ENCODE measurements around the gene COL25A1. TPM values are rescaled to one million over a fixed set of nuclear protein-coding genes. Genes with fewer than 3 reads are reported as not detected.

The COL25A1 gene
- polyA plus RNA-seq, 1 experiment = not detected

GRCh38 chr4:109186458-109186945 lies 116.0 kb downstream of the COL25A1 start:
- DNase-seq (ENCODE audit: low read depth) = no peak
- no peak for TF ChIP-seq CTCF (IDR thresholded peaks at IDR 0.05; ENCODE audit: insufficient read depth, low read depth, low read length)
- POLR2A ChIA-PET = no interaction called here
- H3K4me3 ChIP-seq (ENCODE audit: low read depth, low read length) = no peak overlapping the region
- no peaks in the 10 kb centered on the region for H3K27me3 ChIP-seq (ENCODE audit: control insufficient read depth, insufficient read depth, low read length)
- CTCF ChIA-PET = no interaction called here
- H3K36me3 ChIP-seq (ENCODE audit: control insufficient read depth, insufficient read depth, low read length) = no peaks in the 10 kb centered on the region

- no peak for TF ChIP-seq CTCF (IDR thresholded peaks at IDR 0.05; ENCODE audit: insufficient read depth, low read depth, low read length)
- Histone ChIP-seq H3K27me3 (ENCODE audit: control insufficient read depth, insufficient read depth, low read length) (no peaks in the 10 kb centered on the region), H3K36me3 (ENCODE audit: control insufficient read depth, insufficient read depth, low read length) (no peaks in the 10 kb centered on the region), H3K4me3 (ENCODE audit: low read depth, low read length) (no peak overlapping the region)
- ChIA-PET POLR2A (no interaction called here), CTCF (no interaction called here)
- no peak for DNase-seq (ENCODE audit: low read depth)
Observed at GRCh38 chr4:109185951-109186350, 116.5 kb downstream of the COL25A1 start.

GRCh38 chr4:109185548-109185947 lies 116.9 kb downstream of the COL25A1 start:
- ChIA-PET POLR2A (no interaction called here), CTCF (no interaction called here)
- Histone ChIP-seq H3K36me3 (ENCODE audit: control insufficient read depth, insufficient read depth, low read length) (no peaks in the 10 kb centered on the region), H3K4me3 (ENCODE audit: low read depth, low read length) (no peak overlapping the region), H3K27me3 (ENCODE audit: control insufficient read depth, insufficient read depth, low read length) (no peaks in the 10 kb centered on the region)
- DNase-seq (ENCODE audit: low read depth) = no peak
- TF ChIP-seq CTCF (IDR thresholded peaks at IDR 0.05; ENCODE audit: insufficient read depth, low read depth, low read length) = no peak

GRCh38 chr4:109184491-109184961 lies 117.9 kb downstream of the COL25A1 start:
- POLR2A ChIA-PET = no interaction called here
- no peaks in the 10 kb centered on the region for H3K36me3 ChIP-seq (ENCODE audit: control insufficient read depth, insufficient read depth, low read length)
- no peak for DNase-seq (ENCODE audit: low read depth)
- no peaks in the 10 kb centered on the region for H3K27me3 ChIP-seq (ENCODE audit: control insufficient read depth, insufficient read depth, low read length)
- CTCF ChIA-PET = no interaction called here
- no peak overlapping the region for H3K4me3 ChIP-seq (ENCODE audit: low read depth, low read length)
- TF ChIP-seq CTCF (IDR thresholded peaks at IDR 0.05; ENCODE audit: insufficient read depth, low read depth, low read length) = no peak

- ChIA-PET CTCF (no interaction called here), POLR2A (no interaction called here)
- H3K27me3 ChIP-seq (ENCODE audit: control insufficient read depth, insufficient read depth, low read length) = no peaks in the 10 kb centered on the region
- no peak overlapping the region for H3K4me3 ChIP-seq (ENCODE audit: low read depth, low read length)
- DNase-seq (ENCODE audit: low read depth) = no peak
- no peak for TF ChIP-seq CTCF (IDR thresholded peaks at IDR 0.05; ENCODE audit: insufficient read depth, low read depth, low read length)
- no peaks in the 10 kb centered on the region for H3K36me3 ChIP-seq (ENCODE audit: control insufficient read depth, insufficient read depth, low read length)
Observed at GRCh38 chr4:109183931-109184490, 118.4 kb downstream of the COL25A1 start.

Measured in BJ (cell line).